Body of pancreas (tissue), 4 donors: Measurements from ENCODE around the gene TMSB10.

Experiments used
- CTCF ChIP-seq, 7 experiments: fragments of 450-650 bp in 4 of 7; fragments of 200-600 bp in 3 of 7; sonication (generic) in 3 of 7; IDR thresholded peaks; one replicate each; pipeline ENCODE4 v1.5.1; 2016 to 2019; ENCODE audit warnings: antibody characterized with exemption in 7 of 7
- POLR2A ChIP-seq, 3 donors: fragments of 450-650 bp; IDR thresholded peaks; one replicate each; pipeline ENCODE4 v1.6.1; 2016; ENCODE audit warnings: antibody characterized with exemption in 3 of 3, mild to moderate bottlenecking in 2 of 3

- TF ChIP-seq CTCF (IDR thresholded peaks at IDR 0.05) (no peak), POLR2A (IDR thresholded peaks at IDR 0.05) (no peak)
Measured at GRCh38 chr2:84874381-84875212, 30.9 kb upstream of the TMSB10 start.
